Measurements from ENCODE around the gene ZCRB1.

The ZCRB1 gene

GRCh38 chr12:42326541-42327226, 790 bp upstream of the ZCRB1 start:
- TF ChIP-seq, protein P1, sequence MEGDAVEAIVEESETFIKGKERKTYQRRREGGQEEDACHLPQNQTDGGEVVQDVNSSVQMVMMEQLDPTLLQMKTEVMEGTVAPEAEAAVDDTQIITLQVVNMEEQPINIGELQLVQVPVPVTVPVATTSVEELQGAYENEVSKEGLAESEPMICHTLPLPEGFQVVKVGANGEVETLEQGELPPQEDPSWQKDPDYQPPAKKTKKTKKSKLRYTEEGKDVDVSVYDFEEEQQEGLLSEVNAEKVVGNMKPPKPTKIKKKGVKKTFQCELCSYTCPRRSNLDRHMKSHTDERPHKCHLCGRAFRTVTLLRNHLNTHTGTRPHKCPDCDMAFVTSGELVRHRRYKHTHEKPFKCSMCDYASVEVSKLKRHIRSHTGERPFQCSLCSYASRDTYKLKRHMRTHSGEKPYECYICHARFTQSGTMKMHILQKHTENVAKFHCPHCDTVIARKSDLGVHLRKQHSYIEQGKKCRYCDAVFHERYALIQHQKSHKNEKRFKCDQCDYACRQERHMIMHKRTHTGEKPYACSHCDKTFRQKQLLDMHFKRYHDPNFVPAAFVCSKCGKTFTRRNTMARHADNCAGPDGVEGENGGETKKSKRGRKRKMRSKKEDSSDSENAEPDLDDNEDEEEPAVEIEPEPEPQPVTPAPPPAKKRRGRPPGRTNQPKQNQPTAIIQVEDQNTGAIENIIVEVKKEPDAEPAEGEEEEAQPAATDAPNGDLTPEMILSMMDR (IDR thresholded peaks at IDR 0.05; ENCODE audit: low read length, missing control alignments) = no peak
- DNase-seq (ENCODE audit: low read depth) = peak; percentile 27

DNA sequence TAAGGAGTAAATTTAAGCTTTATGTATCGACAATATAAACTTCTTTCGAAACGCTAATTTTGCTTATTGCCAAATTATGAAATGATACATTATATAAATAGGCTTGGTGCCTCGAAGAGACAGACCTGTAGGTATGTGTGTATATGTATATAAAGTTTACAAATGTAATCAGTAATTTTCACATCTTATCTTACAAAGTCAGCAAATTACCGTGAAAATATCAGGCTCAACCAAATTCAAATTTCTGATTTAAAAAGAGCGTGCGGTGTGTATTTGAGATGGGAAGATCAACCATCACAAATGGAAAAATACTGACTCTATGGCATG, 605 bp downstream of the ZCRB1 start:
- DNase-seq (ENCODE audit: low read depth) = no peak
- H3K4me3 ChIP-seq (replicated peaks; ENCODE audit: low read depth, low read length) = peak overlapping the region; percentile 82
- TF ChIP-seq, protein P1 (IDR thresholded peaks at IDR 0.05; ENCODE audit: low read length, missing control alignments) = no peak

More at GRCh38 chr12:42326541-42327226, 790 bp upstream of the ZCRB1 start:
- peak overlapping the region; percentile 82 for H3K4me3 ChIP-seq (replicated peaks; ENCODE audit: low read depth, low read length)

DNA sequence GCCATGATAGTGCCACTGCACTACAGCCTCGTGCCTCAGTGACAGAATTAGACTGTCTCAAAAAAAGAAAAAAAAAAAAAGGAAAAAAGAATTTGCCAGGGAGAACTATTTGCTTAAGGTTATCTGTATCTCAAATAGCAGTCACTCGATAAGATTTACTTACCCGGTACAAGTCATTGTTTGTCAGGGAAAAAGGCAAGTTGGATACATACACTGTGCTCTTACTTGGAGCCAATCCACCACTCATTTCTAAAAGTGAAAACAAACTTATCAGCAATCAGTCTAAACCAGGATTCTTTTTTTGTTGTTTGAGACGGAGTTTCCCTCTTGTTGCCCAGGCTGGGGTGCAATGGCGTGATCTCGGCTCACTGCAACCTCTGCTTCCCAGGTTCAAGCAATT, 2.0 kb downstream of the ZCRB1 start:
- TF ChIP-seq, protein P1 (IDR thresholded peaks at IDR 0.05; ENCODE audit: low read length, missing control alignments) = no peak
- no peak for DNase-seq (ENCODE audit: low read depth)
- H3K4me3 ChIP-seq (replicated peaks; ENCODE audit: low read depth, low read length) = no peak overlapping the region

DNA sequence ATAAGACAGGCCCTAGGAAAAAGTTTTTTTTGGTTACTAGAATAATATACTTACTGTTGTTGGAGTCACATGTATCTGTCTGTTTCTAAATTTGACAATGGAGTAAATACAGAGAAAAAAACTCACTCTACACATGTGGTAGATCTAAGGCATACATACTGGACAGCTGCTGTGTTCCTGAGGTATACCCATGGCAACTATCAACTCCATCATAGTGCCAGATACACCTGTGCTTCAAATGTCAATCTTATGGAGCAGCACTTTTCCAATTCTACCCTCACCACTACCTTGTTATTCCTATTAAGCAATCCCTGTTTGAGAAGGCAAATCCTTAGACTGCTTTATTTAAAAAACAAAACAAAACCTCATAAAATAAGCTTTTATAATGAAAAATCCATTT, 3.3 kb downstream of the ZCRB1 start:
- DNase-seq (ENCODE audit: low read depth) = no peak
- TF ChIP-seq, protein P1 (IDR thresholded peaks at IDR 0.05; ENCODE audit: low read length, missing control alignments) = no peak

DNA sequence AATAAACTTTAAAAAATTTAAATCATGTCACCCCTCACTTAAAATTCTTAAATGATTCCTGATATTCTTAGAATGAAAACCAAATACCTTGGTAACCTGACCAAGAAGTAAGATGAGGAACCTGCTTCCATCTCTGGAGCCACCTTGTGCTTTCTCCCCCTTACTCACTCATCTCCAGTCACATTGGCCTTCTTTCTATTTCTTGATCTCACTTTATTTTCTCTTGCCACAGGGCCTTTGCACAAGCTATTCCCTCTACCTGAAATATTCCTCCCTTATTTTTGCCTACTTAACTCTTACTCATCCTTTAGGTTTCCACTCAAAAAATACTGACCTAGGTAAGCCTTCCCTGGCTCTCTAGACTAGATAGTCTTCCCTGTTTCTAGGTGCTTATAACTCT, 5.1 kb downstream of the ZCRB1 start:
- TF ChIP-seq, protein P1 (IDR thresholded peaks at IDR 0.05; ENCODE audit: low read length, missing control alignments) = no peak
- no peak for DNase-seq (ENCODE audit: low read depth)
- no peak overlapping the region for H3K4me3 ChIP-seq (replicated peaks; ENCODE audit: low read depth, low read length)

More for the DNA sequence above, 3.3 kb downstream of the ZCRB1 start:
- no peak overlapping the region for H3K4me3 ChIP-seq (replicated peaks; ENCODE audit: low read depth, low read length)

- TF ChIP-seq, protein P1 (IDR thresholded peaks at IDR 0.05; ENCODE audit: low read length, missing control alignments) = no peak
- DNase-seq (ENCODE audit: low read depth) = no peak
- H3K4me3 ChIP-seq (replicated peaks; ENCODE audit: low read depth, low read length) = no peak overlapping the region
These were observed 10.8 kb downstream of the ZCRB1 start for GRCh38 chr12:42315108-42315507.

GRCh38 chr12:42309996-42310395, 15.9 kb downstream of the ZCRB1 start:
- H3K4me3 ChIP-seq (replicated peaks; ENCODE audit: low read depth, low read length) = no peak overlapping the region
- DNase-seq (ENCODE audit: low read depth) = no peak
- TF ChIP-seq, protein P1 (IDR thresholded peaks at IDR 0.05; ENCODE audit: low read length, missing control alignments) = no peak

Measured in fibroblast of pulmonary artery (primary cell).